Thyroid gland (tissue), 4 donors: ENCODE data around the gene GREB1.

Experiments
- CTCF ChIP-seq, 6 experiments: fragments of 200-600 bp in 3 of 6; fragments of 450-650 bp in 3 of 6; sonication (generic) in 3 of 6; IDR thresholded peaks; one replicate each; pipeline ENCODE4 v1.5.1; 2016 to 2019; ENCODE audit warnings: antibody characterized with exemption in 6 of 6, mild to moderate bottlenecking in 2 of 6, inconsistent platforms in 1 of 6, moderate library complexity in 1 of 6
- POLR2A ChIP-seq, 2 donors: fragments of 450-650 bp; IDR thresholded peaks; one replicate each; pipeline ENCODE4 v1.6.1; 2017; ENCODE audit warnings: antibody characterized with exemption in 2 of 2, mild to moderate bottlenecking in 2 of 2, moderate library complexity in 1 of 2

- TF ChIP-seq CTCF (IDR thresholded peaks at IDR 0.05), result no peak
- TF ChIP-seq POLR2A (IDR thresholded peaks at IDR 0.05), result no peak
These were observed 27.3 kb upstream of the GREB1 start for GRCh38 chr2:11506611-11506969.
